GM12801 (cell line): Measurements from ENCODE around the gene AHDC1.

Source experiments
- TF ChIP-seq, protein P1 (sequence below): IDR thresholded peaks from one replicate; pipeline ENCODE4 v1.5.1; 2011; ENCODE audit warnings: control low read depth; ENCODE audit not compliant: insufficient read length; ENCODE audit errors: extremely low read depth

The AHDC1 gene

DNA sequence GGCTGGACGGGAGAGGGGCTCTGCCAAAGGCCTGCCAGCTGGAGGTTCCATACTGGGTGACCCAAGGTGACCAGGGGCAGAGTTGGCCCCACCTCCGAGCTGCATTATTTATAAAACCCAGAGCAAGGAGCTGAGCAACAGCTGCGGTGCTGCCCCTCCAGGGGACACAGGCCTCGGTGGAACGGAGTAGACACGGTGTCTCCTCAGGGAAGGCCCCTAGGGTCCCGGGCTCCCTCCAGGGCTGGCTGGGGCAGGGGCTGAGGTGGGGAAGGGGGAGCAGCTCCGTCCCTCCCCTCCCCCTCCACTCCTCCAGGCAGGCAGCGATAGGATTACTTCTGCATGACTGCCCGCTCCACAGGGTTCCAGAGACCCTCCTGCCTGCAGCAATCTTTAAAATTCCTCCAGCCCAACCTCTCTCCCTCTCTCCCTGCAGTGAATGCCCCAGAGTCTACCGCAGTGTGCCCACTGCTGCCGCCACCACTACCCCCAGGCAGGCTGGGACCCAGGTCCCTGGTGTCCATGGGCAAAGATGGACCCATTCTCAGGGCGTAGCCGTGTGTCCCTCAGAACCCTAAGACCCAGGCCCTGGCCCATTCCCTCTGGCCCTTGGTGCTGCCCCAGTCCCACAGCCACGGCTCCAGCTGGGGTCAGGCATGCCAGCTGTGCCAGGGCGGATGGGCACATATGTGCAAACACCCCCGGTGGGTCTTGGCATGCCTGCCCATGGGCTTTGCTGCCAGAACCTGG is 10.8 kb downstream of the AHDC1 start:
- TF ChIP-seq, protein P1, sequence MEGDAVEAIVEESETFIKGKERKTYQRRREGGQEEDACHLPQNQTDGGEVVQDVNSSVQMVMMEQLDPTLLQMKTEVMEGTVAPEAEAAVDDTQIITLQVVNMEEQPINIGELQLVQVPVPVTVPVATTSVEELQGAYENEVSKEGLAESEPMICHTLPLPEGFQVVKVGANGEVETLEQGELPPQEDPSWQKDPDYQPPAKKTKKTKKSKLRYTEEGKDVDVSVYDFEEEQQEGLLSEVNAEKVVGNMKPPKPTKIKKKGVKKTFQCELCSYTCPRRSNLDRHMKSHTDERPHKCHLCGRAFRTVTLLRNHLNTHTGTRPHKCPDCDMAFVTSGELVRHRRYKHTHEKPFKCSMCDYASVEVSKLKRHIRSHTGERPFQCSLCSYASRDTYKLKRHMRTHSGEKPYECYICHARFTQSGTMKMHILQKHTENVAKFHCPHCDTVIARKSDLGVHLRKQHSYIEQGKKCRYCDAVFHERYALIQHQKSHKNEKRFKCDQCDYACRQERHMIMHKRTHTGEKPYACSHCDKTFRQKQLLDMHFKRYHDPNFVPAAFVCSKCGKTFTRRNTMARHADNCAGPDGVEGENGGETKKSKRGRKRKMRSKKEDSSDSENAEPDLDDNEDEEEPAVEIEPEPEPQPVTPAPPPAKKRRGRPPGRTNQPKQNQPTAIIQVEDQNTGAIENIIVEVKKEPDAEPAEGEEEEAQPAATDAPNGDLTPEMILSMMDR: no peak

DNA sequence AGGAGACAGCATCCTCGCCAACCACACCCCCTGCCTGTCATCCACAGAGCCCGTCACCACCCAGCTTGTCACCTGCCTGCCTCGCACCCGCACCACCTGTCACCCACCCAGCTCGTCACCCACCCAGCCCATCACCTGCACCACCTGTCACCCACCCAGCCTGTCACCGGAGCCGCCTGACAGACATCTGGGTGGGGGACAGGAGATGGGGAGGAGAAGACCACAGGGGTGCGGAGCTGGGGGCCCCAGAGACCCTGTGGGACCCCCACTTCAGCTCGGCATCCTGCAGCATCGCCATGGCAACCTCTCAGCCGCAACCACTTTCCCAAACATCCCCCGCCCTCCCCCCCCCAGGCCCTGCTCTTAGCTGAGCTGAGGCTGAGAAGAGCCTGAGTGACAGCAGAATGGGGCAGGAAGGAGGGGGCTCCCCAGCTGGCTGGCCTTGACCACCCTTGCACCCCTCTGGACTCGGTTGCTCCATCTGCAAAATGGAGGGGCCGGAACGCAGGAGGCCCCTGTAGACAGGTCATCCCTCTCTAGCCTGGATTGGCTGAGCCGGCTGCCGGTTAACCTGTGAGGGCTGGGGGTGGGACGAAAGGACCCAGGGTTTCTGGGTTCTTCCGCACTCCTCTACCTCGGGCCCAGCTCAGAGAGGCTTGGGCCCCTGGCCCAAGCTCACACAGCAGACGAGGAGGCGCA is 11.6 kb downstream of the AHDC1 start:
- TF ChIP-seq, protein P1: no peak

DNA sequence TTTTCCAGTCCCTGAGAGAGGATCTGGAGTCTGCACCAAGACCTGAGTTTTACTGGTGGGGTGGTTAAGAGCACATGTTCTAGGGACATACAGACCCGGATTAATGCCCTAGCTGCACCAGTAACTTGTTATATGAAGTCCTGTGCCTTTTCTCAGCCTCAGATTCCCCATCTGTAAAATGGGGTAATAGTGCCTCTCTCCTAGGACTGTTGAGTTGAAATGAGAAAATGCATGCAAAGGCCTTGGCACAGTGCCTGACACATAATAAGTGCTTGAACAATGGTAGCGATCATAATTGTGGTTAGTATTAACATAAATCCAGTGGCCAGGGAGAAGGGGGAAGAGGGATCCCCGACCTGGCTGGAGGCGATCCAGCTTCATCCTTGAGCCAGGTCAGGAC is 12.3 kb downstream of the AHDC1 start:
- TF ChIP-seq, protein P1: no peak

DNA sequence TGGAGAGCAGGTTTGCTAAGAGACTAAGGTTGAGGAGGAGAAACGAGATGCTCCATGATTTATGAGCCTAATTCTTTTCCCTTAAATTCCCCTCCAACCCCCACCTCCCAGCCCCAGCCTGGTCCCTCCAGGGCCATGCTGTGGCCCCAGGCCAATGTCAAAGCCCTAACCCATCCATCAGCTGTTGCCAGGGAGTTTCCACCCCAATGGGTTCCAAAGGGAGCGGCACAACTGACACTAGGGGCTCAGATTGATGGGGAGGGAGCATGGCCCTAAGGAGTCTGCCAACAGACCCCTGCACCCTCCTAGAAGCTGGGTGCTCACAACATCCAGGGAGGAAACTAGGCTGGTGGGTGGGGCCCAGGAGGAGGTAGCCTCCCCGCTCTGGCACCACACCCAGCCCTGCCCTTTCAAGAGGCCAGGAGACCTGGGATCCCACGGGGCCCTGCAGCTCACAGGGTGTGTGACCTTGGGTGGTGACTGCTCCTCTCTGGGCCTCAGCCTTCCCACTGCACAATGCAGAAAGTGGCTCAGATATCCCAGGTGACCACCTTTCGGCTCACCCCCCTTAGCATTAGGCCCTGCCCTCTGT is 12.9 kb downstream of the AHDC1 start:
- TF ChIP-seq, protein P1: no peak

DNA sequence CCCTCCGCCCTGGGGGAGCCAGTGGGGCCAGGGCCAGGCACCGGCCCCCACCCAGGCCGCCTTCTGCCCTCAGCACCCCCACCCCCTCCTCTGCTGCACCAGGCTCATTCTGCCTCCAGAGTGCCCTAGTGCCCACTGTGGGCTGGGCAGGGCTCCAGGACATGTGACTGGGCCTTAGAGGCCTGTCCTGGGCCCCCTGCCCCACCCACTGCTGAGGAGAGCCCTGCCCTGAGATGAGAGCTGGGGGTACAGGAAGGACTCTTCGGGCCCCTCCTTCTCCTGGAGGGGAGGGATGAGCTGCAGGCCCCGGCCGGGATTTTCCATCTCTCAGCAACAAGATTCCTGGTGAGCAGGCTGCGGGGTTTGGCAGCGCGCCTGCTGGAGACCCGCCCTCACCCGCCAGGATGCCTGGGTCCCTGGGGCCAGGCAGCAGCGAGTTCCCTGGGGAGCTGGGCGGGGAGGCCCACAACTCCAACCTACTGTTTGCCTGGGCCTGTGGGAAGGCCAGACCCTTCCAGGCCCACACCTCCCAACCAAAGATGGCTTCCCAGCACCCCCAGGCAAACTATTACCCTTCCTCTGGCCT is 14.0 kb downstream of the AHDC1 start:
- TF ChIP-seq, protein P1: no peak

DNA sequence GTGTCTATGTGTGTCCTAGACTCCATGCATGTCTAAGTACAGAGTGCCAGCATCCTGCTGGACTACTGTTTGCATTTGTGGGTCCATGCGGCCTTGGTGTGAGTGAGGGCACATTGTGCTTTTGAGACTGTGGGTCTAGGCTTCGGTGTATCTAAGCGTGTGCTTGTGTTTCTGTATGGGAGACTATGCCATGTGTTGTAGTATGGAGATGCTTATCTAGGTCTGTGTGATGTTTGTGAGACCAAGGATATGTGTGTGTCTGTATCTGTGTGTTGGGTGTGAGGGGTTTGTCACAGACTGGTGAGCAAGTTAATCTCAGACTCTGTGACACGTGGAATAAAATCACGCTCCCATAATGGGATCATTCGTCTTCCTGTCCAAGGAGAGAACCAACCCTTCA is 14.5 kb downstream of the AHDC1 start:
- TF ChIP-seq, protein P1: no peak
